ENCODE data around the gene PCDHGC3. TPM values are rescaled to one million over a fixed set of nuclear protein-coding genes. Genes with fewer than 3 reads are reported as not detected.

The PCDHGC3 gene
- total RNA-seq, 1 experiment from 2014 or later = 1.2 TPM

GRCh38 chr5:141430332-141431113 lies 45.2 kb upstream of the PCDHGC3 start, which contains the start of gene PCDHGA12:
PCDHGA12 (plus strand) TSS chr5:141430507; CDS start chr5:141430760, 253 bp downstream.
- H3K9me2 ChIP-seq (ENCODE audit: insufficient read depth) = no peaks in the 10 kb centered on the region
- H3K79me2 ChIP-seq (ENCODE audit: insufficient read depth, low read length) = no peaks in the 10 kb centered on the region
- no peak within 1 kb of the TSS for H3K4me2 ChIP-seq (ENCODE audit: low read length)
- peaks cover 0 to 8% of the 10 kb centered on the region in 2 experiments; a peak in 2 of 4 replicates for H3K9me3 ChIP-seq (ENCODE audit: control insufficient read depth in 1 of 2, insufficient read depth in 1 of 2, low read depth in 1 of 2, low read length in 2 of 2)
- intact Hi-C loops (cut with micrococcal nuclease) = no loop called here
- TF ChIP-seq YY1 (IDR thresholded peaks at IDR 0.05; ENCODE audit: extremely low read depth, insufficient replicate concordance, low read depth, low read length) (no peak), SIN3A (IDR thresholded peaks at IDR 0.05; ENCODE audit: low read depth) (no peak), FOSL1 (IDR thresholded peaks at IDR 0.05; ENCODE audit: low read depth) (no peak), SRF (IDR thresholded peaks at IDR 0.05; ENCODE audit: low read depth) (no peak), CTCF (IDR thresholded peaks at IDR 0.05 in 2 of 3, conservative IDR thresholded peaks at IDR 0.05 in 1 of 3; ENCODE audit: borderline replicate concordance in 1 of 3, insufficient read depth in 1 of 3, low read depth in 2 of 3, low read length in 2 of 3) (peak in 1 of 3 experiments; percentile 44; a peak in 1 of 6 replicates), RAD21 (IDR thresholded peaks at IDR 0.05; ENCODE audit: low read depth) (0 out of 2 replicates have a peak, but pooled peaks have one; percentile 15), SP1 (IDR thresholded peaks at IDR 0.05; ENCODE audit: low read depth) (no peak), EZH2 (IDR thresholded peaks at IDR 0.05) (no peak)
- TF ChIP-seq, protein P1, sequence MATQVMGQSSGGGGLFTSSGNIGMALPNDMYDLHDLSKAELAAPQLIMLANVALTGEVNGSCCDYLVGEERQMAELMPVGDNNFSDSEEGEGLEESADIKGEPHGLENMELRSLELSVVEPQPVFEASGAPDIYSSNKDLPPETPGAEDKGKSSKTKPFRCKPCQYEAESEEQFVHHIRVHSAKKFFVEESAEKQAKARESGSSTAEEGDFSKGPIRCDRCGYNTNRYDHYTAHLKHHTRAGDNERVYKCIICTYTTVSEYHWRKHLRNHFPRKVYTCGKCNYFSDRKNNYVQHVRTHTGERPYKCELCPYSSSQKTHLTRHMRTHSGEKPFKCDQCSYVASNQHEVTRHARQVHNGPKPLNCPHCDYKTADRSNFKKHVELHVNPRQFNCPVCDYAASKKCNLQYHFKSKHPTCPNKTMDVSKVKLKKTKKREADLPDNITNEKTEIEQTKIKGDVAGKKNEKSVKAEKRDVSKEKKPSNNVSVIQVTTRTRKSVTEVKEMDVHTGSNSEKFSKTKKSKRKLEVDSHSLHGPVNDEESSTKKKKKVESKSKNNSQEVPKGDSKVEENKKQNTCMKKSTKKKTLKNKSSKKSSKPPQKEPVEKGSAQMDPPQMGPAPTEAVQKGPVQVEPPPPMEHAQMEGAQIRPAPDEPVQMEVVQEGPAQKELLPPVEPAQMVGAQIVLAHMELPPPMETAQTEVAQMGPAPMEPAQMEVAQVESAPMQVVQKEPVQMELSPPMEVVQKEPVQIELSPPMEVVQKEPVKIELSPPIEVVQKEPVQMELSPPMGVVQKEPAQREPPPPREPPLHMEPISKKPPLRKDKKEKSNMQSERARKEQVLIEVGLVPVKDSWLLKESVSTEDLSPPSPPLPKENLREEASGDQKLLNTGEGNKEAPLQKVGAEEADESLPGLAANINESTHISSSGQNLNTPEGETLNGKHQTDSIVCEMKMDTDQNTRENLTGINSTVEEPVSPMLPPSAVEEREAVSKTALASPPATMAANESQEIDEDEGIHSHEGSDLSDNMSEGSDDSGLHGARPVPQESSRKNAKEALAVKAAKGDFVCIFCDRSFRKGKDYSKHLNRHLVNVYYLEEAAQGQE (IDR thresholded peaks at IDR 0.05; ENCODE audit: low read depth) = no peak
- H3K9ac ChIP-seq (ENCODE audit: low read length) = no peak within 1 kb of the TSS
- no peak within 1 kb of the TSS for H3K4me3 ChIP-seq (replicated peaks in 1 of 2; ENCODE audit: low read depth in 1 of 2, low read length in 2 of 2)
- RAD21 ChIA-PET (ENCODE audit: low non-redundant PET in 1 of 2, low total read pairs in 2 of 2, uncharacterized antibody in 2 of 2, unreplicated experiment in 2 of 2) = no interaction called here
- no TSS peak for BruUV-seq (replicated peaks)
- H3K36me3 ChIP-seq (ENCODE audit: control insufficient read depth in 1 of 2, insufficient read depth in 2 of 2, low read length in 2 of 2) = no peaks in the 10 kb centered on the region
- no peak within 1 kb of the TSS for H3K27ac ChIP-seq (ENCODE audit: low read depth, low read length)
- no peaks in the 10 kb centered on the region for H3K4me1 ChIP-seq (ENCODE audit: control insufficient read depth in 1 of 2, insufficient read depth in 2 of 2, low read length in 2 of 2)
- POLR2A ChIA-PET = no interaction called here
- H3K27me3 ChIP-seq (ENCODE audit: insufficient read depth, low read length) = no peaks in the 10 kb centered on the region
- ATAC-seq = no peak
- H2AFZ ChIP-seq (ENCODE audit: low read depth, low read length, poor library complexity, severe bottlenecking) = no peak within 1 kb of the TSS
- no peaks in the 10 kb centered on the region for H4K20me1 ChIP-seq (ENCODE audit: insufficient read depth)
- no peak for DNase-seq (ENCODE audit: low read depth, low spot score)
- CTCF ChIA-PET = interaction anchor here (0.9 to 1.7 kb wide), 5 partner anchors 9 to 133 kb away, joined by 3 to 7 read pairs (median 4); partner anchors contain the start of gene PCDHGA10
